Measurements from ENCODE around the gene MUC21.

- TF ChIP-seq POLR2A (IDR thresholded peaks at IDR 0.05) (no peak), CTCF (IDR thresholded peaks at IDR 0.05) (no peak)
These were observed 54.2 kb downstream of the MUC21 start for GRCh38 chr6:31037682-31038081.

All from testis (tissue), 2 donors.